Body of pancreas (tissue), 4 donors: ENCODE measurements around the gene FAM13A. TPM values are rescaled to one million over a fixed set of nuclear protein-coding genes. Genes with fewer than 3 reads are reported as not detected.

Experiments
- ATAC-seq: fragments of 150-250 bp; one replicate; pipeline ENCODE4 v1.9.1; 2016
- DNase-seq, 4 donors: peaks; one replicate each; pipeline ENCODE4 v3.0.0-alpha.2; 2019
- H3K27ac ChIP-seq, 4 donors: fragments of 200-600 bp; sonication (generic); 1 replicate in 3 of 4; 2 replicates in 1 of 4; pipeline versions ENCODE4 v1.5.1 to v1.6.1; 2016 to 2019; ENCODE audit warnings: mild to moderate bottlenecking in 1 of 4, mixed read lengths in 1 of 4, moderate library complexity in 1 of 4
- H3K27me3 ChIP-seq, 2 donors: fragments of 200-600 bp; sonication (generic); one replicate each; pipeline ENCODE4 v1.6.0; 2016; ENCODE audit warnings: mild to moderate bottlenecking in 1 of 2
- H3K36me3 ChIP-seq, 2 donors: fragments of 200-600 bp; sonication (generic); replicated peaks in 1 of 2; 2 replicates each; pipeline ENCODE4 v1.5.1; 2016; ENCODE audit warnings: low read depth in 2 of 2; ENCODE audit not compliant: insufficient read depth in 1 of 2
- H3K4me1 ChIP-seq: fragments of 200-600 bp; sonication (generic); one replicate; pipeline ENCODE4 v1.6.0; 2016
- H3K4me3 ChIP-seq, 2 donors: fragments of 200-600 bp; sonication (generic); 1 replicate in 1 of 2; 2 replicates in 1 of 2; pipeline ENCODE4 v1.5.1; 2016 to 2019
- H3K9me3 ChIP-seq, 3 donors: fragments of 200-600 bp; sonication (generic); 1 replicate in 2 of 3; 2 replicates in 1 of 3; pipeline ENCODE4 v1.5.1; 2016
- CTCF ChIP-seq, 7 experiments: fragments of 450-650 bp in 4 of 7; fragments of 200-600 bp in 3 of 7; sonication (generic) in 3 of 7; IDR thresholded peaks; one replicate each; pipeline ENCODE4 v1.5.1; 2016 to 2019; ENCODE audit warnings: antibody characterized with exemption in 7 of 7
- POLR2A ChIP-seq, 3 donors: fragments of 450-650 bp; IDR thresholded peaks; one replicate each; pipeline ENCODE4 v1.6.1; 2016; ENCODE audit warnings: antibody characterized with exemption in 3 of 3, mild to moderate bottlenecking in 2 of 3
- WGBS, 2 donors: methylation state at CpG; one replicate each; pipeline ENCODE4 v1.1.5; 2017; 5-methylcytosine and 5-hydroxymethylcytosine counted together
- intact Hi-C: fragments of 100-400 bp; cut with DNase I; formaldehyde crosslinking; loops from one replicate; pipeline ENCODE4 v1.15.1; 2023
- total RNA-seq, 2 donors: library from RNA; depleted of rRNA; stranded (reverse); fragments of >200 nt; gene quantifications; one replicate each; pipeline ENCODE4 v1.1.0, GENCODE V29; 2016

FAM13A gene
- total RNA-seq, 2 donors from 2014 or later = 59.1 to 64.3 TPM

- H3K27ac ChIP-seq = no peak overlapping the region
- ATAC-seq = no peak
Observed at GRCh38 chr4:88975958-88976774, 80.8 kb downstream of the FAM13A start.

GRCh38 chr4:88971536-88971935, 85.4 kb downstream of the FAM13A start:
- no peak for TF ChIP-seq POLR2A (IDR thresholded peaks at IDR 0.05)
- TF ChIP-seq CTCF (IDR thresholded peaks at IDR 0.05) = no peak
- ATAC-seq = no peak
- intact Hi-C loops = no loop called here

More at GRCh38 chr4:88975958-88976774, 80.8 kb downstream of the FAM13A start:
- Histone ChIP-seq H3K4me1 (no peaks in the 10 kb centered on the region), H3K9me3 (no peaks in the 10 kb centered on the region), H3K36me3 (no peaks in the 10 kb centered on the region), H3K27me3 (no peaks in the 10 kb centered on the region), H3K4me3 (no peak overlapping the region)
- intact Hi-C loops = no loop called here
- no peak for DNase-seq
- WGBS, 2 donors = 87 to 92% methylated on average over 6 of the region's 6 CpGs
- TF ChIP-seq CTCF (IDR thresholded peaks at IDR 0.05) = no peak
- TF ChIP-seq POLR2A (IDR thresholded peaks at IDR 0.05) = no peak

DNA sequence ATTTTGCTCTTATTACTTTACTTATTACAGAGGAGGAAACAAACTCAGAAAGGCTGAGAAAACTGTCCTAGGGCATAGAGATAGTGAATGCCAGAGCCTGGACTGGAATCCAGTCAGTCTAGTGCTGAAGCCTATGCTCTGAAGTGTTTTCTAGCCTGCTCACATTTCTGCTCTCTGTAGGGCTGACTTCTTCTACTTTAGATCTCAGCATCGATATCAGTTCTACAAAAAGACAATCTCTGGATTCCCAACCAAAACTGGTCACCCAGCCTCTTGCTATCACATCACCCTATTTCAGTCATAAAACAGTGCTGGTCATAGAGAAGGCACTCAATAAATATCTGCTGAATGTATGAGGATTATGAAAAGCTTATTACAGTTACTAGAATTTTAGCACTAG, 87.2 kb downstream of the FAM13A start:
- no peak overlapping the region for H3K4me3 ChIP-seq
- H3K27me3 ChIP-seq = no peaks in the 10 kb centered on the region
- H3K27ac ChIP-seq = no peak overlapping the region
- DNase-seq = no peak
- H3K36me3 ChIP-seq = no peaks in the 10 kb centered on the region
- 88 to 100% methylated on average over 1 of the region's 1 CpG for WGBS, 2 donors
- no peak for TF ChIP-seq CTCF (IDR thresholded peaks at IDR 0.05)
- no peak for TF ChIP-seq POLR2A (IDR thresholded peaks at IDR 0.05)
- H3K9me3 ChIP-seq = no peaks in the 10 kb centered on the region
- intact Hi-C loops = no loop called here
- H3K4me1 ChIP-seq = peaks cover 7% of the 10 kb centered on the region
- no peak for ATAC-seq

More at GRCh38 chr4:88971536-88971935, 85.4 kb downstream of the FAM13A start:
- WGBS, 2 donors = 97 to 100% methylated on average over 1 of the region's 1 CpG
- Histone ChIP-seq H3K27ac (no peak overlapping the region), H3K4me3 (no peak overlapping the region), H3K4me1 (peaks cover 7% of the 10 kb centered on the region), H3K27me3 (no peaks in the 10 kb centered on the region), H3K9me3 (no peaks in the 10 kb centered on the region), H3K36me3 (no peaks in the 10 kb centered on the region)
- DNase-seq = no peak

DNA sequence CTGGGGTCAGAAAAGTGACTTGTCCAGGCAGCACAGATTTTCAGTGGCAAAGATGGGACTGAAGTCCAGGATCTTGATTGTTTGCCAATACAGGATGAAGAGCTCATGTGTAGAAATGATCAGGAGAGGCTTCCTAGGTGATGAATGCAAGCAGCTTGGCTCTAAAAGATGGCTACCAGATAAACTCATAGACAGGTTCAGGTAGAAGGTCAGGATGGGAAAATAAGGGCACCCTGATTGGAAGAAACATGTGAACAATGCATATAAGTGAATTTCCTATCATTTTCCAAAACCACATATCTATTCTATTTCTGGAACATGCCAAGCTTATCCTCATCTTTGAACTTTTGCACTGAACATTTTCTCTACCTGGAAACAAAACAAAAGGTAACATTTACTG, 87.7 kb downstream of the FAM13A start:
- Histone ChIP-seq H3K4me3 (no peak overlapping the region), H3K4me1 (peaks cover 7% of the 10 kb centered on the region), H3K36me3 (no peaks in the 10 kb centered on the region), H3K27me3 (no peaks in the 10 kb centered on the region), H3K9me3 (no peaks in the 10 kb centered on the region), H3K27ac (no peak overlapping the region)
- DNase-seq (no peak), ATAC-seq (no peak)
- TF ChIP-seq POLR2A (IDR thresholded peaks at IDR 0.05) (no peak), CTCF (IDR thresholded peaks at IDR 0.05) (no peak)
- intact Hi-C loops = no loop called here

GRCh38 chr4:88967883-88968331, 89.1 kb downstream of the FAM13A start:
- Histone ChIP-seq H3K4me1 (peaks cover 7% of the 10 kb centered on the region), H3K27ac (peak overlapping the region in 2 of 4 donors; percentile 1 to 22), H3K36me3 (no peaks in the 10 kb centered on the region), H3K9me3 (no peaks in the 10 kb centered on the region), H3K4me3 (no peak overlapping the region), H3K27me3 (no peaks in the 10 kb centered on the region)
- TF ChIP-seq POLR2A (IDR thresholded peaks at IDR 0.05) (no peak), CTCF (IDR thresholded peaks at IDR 0.05) (no peak)
- DNase-seq (no peak), ATAC-seq (peak; percentile 53)
- intact Hi-C loops = no loop called here
- WGBS, 2 donors = 41 to 60% methylated on average over 2 of the region's 2 CpGs
